Stimulated activated CD8-positive, alpha-beta memory T cell treated with anti-CD3 and anti-CD28 coated beads, Interleukin-7, amount 100 ng/mL, for 4 hours (primary cell): ENCODE results near the gene RAB20.
"Not testable (repeated sequence)": the region's sequence is repeated elsewhere in the genome, so short reads cannot be mapped to it uniquely, and the experiment has no call there.

Source experiments
- DNase-seq, 2 donors: peaks; one replicate each; pipeline ENCODE4 v3.0.0-alpha.2; 2020; ENCODE audit warnings: low read depth in 2 of 2

The RAB20 gene

DNA sequence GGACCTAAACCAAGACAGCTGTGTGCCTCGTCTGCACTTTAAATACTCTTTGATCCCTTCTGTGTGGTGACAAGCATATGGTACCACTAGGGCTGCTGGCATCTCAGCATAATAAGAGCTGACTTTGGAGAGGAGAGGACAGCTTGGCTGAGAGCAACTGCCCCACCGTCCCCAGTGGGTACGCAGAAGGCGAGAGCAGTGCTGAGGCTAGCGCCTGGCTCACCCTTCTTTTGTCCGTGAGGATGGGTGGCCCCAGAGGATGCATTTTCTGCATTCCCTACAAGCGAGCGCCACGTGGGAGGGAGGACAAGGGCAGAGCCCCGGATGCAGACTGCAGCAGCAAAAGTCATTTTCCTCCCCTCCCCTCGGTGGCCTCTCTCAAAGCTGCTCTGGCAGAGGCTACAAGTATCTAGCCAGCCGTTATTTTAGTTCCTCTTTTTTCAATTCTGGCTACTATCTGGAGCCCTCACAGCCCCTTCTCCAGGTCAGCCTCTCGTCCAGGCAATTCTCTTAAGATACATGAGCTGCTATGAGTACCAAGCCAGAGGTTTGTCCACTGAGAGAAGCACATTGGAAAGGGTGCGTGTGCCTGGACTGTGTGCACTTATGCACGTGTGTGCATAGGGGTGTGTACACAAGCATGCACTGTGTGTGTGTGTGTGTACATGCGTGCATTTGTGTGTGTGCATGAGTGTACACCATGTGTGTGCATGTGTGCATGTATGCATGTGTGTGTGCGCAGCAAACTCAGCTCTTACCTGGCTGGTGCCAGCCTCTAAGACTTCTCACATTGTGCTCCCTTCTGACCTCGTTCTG is 51.3 kb downstream of the RAB20 start:
- DNase-seq: no peak

DNA sequence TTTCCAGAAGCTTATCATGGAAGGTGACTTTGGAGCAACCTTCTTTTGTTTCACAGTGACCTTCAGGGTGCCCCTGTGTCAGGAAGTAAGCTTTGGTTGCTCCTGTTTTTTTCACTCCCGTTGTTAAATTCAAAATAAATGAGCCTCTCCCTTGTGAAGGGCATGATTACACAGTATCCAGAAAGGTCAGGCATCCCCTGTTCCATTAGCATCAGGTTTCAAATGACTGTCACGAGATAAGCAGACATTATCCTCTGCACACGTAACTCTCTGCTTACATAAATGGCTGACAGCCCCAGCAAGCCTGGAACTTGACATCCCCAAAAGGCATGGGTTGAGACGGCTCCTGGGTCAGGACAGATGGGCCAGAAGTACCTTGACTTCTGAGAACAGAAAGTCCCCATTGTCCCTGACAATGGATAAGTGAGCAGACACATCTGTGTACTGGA is 52.0 kb downstream of the RAB20 start:
- DNase-seq: no peak

DNA sequence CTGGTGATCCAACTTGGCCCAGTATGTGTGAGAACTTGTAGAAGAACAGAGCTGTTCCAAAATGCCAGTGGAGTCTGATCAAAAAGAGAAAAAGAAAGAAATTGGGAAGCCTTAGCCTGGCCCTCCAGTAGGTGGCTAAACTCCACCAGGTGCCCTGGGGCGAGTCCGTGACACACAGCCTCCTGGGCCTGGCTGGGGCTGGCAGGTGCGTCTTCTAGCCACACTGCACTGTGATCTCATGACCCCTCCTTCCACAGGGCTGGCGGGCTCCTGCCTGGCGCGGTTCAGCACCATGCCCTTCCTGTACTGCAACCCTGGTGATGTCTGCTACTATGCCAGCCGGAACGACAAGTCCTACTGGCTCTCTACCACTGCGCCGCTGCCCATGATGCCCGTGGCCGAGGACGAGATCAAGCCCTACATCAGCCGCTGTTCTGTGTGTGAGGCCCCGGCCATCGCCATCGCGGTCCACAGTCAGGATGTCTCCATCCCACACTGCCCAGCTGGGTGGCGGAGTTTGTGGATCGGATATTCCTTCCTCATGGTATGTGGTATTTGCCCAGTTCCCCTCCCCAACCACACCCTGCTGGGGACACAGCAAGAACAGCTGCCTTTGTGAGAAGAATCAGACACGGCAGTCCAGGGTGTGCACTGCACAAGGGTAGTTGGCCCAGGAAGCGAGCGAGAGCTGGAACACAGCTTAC is 53.7 kb downstream of the RAB20 start:
- DNase-seq: no peak

DNA sequence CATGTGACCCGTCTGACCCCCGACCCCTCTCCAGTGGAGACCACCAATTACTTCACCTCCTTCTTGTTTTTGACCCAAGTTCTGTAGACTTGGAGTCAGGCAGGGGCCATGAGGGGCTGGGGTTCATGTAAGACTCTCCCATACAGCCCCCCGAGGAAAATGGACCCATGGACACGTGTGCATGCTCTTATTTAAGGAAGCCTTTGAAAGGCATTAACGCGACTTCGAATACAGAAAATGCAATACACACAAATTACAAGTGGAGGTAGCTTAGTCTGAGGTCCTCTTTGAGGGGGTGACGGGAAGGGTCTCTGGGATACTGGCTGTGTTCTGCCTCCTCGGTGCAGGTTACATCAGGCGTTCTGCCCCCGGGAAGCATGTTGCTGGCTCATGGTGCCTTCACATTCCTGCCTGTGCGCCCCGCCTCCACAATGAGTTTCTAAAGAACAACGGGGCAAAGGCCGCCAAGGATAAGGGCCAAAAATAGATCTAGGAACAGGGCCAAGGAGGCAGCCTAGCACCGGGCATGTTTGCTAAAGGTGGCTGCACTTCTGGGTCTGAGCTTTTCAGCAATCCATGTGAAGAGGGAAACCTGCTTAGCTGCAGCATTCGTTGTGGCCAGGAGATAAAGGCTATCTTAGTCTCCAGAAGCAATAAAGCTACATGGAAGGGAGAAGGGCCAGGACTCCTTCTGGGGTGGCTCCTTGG is 54.5 kb downstream of the RAB20 start:
- no peak for DNase-seq

DNA sequence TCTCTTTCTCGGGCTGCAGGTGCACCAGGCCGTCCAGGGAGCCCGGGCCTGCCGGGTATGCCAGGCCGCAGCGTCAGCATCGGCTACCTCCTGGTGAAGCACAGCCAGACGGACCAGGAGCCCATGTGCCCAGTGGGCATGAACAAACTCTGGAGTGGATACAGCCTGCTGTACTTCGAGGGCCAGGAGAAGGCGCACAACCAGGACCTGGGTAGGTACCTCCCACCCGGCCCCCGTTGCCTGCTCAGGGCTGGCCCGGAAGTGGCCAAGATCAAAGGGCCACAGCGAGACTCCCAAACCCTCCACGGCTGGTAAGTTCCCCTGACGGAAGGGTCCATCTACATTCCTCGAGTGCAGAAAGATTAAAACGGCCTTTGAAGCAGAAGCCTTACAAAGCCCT is 55.1 kb downstream of the RAB20 start:
- DNase-seq: no peak

DNA sequence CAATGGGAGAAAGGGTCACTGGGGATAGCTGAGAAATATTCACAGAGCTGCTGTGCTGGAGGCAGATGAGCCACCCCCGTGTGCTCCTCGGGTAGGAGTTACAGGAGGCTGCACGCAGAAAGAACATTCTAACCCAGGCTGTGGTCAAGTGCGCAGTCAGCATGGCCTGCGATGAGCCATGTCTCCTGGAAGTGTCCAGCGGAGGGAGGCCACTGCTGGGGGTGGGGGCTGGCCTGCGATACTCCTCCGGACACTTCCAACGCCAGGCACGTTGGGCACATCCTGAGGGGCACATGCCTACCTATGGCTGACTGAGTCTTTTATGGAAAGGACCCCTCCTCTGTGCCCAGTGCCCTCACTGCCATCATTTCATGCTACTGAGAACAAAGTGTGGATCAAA is 55.9 kb downstream of the RAB20 start:
- no peak for DNase-seq

DNA sequence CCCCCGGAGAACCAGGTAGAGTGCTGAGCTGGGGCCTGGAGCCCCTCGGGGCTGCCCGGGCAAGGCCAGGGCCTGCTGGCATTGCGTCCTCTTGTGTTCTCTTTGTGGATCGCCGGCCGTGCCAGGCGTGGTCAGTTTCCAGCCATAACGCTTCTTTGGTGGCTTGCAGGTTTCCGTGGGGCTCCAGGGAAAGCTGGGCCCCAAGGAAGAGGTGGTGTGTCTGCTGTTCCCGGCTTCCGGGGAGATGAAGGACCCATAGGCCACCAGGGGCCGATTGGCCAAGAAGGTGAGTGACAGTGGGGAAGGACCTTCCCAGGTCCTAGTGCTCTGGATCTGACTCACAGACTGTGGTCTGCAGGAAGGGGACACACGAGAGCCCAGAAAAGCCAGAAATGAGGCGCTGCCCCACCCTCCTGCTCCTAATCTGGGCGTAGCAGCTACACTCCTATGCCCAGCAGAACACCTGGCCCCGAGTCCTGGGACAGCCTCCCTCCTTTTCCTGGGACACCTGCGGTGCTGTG is 57.5 kb downstream of the RAB20 start:
- no peak for DNase-seq

DNA sequence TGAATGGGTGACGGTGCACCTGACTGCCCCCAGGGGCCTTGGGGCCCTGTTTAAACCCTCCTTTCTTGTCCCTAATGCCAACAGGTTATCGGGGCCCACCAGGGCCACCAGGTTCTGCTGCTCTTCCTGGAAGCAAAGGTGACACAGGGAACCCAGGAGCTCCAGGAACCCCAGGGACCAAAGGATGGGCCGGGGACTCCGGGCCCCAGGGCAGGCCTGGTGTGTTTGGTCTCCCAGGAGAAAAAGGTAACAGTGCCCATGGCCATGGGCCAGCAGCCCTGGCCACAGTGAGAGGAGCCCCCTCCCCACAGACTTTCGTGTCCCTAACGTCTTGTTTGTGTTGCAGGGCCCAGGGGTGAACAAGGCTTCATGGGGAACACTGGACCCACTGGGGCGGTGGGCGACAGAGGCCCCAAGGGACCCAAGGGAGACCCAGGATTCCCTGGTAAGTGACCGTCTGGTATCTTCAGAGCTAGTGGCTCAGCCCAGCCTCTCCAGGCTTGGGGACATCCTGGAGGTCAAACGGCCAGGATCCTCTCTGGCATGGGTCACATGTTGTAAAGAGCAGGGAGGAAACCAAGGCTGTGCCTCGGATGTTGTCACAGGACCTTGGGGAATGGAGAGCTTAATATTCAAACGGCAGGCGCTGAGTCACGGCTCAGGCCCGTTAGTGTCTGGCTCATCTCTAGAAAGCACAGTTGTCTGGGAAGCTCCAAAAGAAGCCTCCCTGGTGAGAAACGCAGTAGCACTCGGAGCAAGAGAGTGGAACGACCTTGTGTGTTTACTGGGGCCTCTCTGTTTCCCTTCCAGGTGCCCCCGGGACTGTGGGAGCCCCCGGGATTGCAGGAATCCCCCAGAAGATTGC is 58.3 kb downstream of the RAB20 start:
- no peak for DNase-seq

DNA sequence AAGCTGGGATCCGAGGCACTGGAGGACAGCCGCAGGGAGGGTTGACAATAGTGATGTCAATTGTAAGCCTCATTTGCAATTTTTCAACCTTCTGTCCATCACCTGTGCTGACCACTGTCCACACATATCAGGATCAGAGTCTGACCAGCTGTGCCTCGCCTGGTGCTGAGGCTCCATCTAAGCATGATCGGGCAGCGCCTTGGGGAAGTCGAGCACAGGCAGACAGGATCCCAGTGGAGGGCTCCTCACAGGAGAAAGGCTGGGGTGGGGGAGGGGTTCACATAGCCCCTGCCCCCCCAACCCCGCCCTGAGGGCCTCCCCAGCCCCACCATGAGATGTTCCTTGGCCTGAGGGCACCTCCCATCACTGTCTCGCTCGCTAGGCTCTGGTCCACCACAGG is 60.3 kb downstream of the RAB20 start:
- DNase-seq: no peak

DNA sequence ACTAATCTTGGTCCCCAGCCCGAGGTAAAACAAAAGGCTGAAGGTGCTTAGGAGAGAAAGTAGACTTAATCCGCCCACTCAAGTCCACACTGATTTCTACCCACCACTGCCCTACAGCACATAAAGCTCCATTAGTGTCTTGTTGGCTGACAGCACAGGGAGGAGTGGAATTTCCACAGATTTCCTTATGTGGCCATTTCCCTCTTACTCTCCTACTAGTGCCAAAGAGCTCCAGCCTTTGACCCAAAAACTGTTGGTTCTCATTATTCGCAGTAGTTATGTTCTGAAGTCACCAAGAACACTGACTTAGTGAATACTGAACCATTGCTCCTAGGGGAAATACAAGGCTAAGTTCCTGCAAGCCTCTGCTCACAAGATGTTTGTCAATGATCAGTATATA is 61.2 kb downstream of the RAB20 start:
- DNase-seq: no peak

DNA sequence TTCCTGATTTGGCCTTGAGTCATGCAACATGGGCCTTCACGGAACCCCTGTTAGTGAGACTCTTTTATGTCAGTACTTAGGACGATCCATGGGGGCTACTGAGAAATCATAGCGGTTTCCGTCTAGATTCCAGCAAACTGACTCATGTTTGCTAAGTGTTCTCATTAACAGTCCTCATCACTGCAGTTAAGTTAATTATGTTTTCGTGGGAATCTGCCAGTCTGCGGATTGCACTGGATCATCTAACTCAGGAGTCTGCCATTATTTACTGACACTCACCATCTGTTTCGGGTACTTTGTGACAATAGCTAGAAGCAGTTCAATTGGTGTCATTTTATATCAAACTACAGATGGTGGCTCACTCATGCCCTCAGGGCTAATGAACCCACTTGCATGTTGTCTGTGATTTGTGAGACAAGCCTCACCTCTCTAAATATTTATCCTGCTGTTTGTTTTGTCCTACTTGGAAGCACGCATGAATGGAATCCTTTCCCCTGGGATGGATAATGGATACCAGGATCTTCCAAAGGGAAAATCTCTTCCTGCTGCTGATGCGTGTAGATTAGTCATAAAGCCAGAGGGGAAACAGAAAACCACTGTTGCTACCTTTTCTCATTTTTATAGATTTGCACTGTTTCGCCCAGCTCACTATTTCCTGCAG is 61.8 kb downstream of the RAB20 start:
- DNase-seq: no peak

DNA sequence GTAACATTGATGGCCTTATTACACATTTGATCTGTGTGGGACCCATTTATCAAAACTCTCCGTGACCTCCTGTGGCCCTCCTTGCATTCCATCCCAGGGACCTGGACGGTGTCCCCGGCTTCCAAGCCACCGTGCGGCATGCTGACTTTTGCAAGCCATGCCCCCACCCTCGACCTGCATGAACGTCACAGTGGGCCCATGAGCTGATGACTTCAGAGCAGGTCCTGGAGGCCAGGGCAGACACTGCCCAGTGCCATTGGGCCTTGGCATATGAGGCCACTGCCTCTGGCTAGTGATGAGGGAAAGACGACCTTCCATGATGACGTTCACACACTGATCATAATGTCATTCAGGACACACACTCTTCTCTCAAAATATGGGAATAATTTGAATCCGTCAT is 62.8 kb downstream of the RAB20 start:
- no peak for DNase-seq

DNA sequence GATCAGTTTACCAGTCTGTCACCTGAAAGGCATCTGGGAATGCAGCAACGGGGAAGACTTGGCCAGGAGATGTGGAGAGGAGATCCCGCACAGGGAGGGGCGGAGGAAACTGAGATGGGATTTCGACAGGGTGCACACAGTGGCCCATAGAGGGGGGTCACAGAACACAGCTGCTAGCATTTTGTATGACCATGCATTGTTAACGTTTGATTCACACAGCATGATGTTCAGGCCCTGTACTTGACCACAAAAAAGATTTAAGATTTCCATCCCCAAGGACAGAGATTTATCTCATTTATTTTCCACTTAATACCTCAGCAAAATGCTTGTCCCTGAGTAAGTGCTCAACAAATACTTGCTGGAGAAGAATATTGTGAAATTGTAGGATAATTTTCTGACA is 63.2 kb downstream of the RAB20 start:
- no peak for DNase-seq

DNA sequence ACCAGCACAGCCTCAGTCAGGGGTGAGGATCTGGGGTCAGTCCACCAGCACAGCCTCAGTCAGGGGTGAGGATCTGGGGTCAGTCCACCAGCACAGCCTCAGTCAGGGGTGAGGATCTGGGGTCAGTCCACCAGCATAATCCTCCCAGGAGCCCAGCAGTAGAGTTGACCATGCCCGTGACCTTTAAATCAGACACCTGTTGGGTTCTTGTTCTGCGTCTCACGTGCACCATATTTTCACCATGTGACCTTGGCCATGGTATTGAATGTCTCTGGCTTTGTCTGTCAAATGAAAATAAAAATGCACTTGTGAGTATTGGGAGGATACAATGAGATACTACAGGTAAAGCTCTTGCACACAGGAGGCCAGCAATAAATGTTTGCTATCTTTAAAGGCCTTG is 63.6 kb downstream of the RAB20 start:
- not testable (repeated sequence) for DNase-seq

DNA sequence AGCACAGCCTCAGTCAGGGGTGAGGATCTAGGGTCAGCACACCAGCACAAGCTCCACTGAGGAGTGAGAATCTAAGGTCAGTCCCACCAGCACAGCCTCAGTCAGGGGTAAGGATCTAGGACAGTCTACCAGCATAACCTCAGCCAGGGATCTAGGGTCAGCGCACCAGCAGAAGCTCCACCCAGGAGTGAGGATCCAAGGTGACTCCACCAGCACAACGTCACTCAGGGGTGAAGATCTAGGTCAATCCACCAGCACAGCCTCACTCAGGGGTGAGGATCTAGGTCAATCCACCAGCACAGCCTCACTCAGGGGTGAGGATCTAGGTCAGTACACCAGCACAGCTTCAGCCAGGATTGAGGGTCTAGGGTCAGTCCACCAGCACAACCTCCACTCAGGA is 64.5 kb downstream of the RAB20 start:
- no peak for DNase-seq

DNA sequence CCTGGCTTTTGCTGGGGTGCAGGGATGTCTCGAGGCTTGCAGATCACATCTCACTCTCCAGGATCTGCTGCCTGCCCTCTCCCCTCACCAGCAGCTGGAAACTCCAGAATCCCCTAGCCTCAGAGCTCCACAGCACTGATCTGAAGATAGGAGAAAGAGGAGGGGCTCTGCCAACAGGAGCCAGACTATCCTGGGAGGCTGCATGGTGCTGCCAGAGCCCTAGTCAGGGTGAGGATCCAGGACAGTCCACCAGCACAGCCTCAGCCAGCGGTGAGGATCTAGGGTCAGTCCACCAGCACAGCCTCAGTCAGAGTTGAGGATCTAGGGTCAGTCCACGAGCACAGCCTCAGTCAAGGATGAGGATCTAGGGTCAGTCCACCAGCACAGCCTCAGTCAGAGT is 65.2 kb downstream of the RAB20 start:
- DNase-seq: no peak

DNA sequence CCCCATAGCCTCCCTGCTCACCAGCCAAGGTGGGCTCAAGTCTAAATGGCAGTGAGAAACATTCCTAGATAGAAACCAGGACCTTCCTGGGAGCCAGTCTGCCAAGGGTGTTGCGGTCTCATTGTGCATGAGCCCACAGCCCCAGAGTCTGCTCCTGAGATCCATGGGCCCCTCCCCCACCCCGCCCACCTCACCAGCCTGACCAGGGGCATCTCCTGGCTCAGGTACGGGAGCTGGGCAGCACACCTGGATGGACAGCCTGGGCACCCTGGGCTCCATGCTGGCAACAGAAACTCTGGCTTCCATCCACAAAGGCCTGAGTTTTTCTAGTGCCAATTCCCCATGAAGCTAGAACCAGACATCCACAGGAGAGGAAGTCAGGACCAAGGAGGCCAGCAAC is 65.6 kb downstream of the RAB20 start:
- DNase-seq: no peak

DNA sequence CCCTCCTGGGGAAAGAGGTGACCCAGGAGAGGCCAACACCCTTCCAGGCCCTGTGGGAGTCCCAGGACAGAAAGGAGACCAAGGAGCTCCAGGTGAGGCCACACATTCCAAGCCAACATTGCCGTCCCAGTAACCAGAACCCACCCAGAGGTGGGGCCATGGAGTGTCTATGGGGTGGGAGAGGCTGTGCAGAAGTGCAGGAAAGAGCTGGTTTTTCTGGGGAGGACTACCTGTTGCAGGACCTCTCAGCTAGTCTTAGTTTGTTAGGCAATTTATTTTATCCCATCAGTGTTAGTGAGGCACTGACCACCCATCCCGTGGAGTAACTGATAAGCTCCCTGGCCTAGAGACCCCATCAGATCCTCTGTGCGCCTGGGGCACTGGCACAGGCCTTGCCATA is 66.1 kb downstream of the RAB20 start:
- DNase-seq: no peak

DNA sequence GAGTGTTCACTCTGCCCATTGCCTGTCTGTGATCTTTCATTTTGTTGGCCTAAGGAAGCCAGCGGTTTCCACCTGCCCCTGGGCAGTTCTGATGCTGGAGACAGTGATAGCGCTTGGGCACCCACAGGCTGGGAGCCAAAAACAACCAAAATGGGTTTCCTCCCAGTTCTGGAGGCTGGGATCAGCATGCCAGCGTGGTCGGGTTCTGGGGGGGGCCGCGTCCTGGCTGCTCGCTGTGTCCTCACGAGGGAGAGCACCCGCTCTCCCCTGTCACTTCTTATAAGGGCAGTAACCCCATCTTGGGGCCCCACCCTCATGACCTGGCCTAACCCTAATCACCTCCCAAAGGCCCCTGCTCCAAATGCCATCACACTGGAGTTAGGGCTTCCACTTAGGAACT is 67.9 kb downstream of the RAB20 start:
- DNase-seq: no peak

DNA sequence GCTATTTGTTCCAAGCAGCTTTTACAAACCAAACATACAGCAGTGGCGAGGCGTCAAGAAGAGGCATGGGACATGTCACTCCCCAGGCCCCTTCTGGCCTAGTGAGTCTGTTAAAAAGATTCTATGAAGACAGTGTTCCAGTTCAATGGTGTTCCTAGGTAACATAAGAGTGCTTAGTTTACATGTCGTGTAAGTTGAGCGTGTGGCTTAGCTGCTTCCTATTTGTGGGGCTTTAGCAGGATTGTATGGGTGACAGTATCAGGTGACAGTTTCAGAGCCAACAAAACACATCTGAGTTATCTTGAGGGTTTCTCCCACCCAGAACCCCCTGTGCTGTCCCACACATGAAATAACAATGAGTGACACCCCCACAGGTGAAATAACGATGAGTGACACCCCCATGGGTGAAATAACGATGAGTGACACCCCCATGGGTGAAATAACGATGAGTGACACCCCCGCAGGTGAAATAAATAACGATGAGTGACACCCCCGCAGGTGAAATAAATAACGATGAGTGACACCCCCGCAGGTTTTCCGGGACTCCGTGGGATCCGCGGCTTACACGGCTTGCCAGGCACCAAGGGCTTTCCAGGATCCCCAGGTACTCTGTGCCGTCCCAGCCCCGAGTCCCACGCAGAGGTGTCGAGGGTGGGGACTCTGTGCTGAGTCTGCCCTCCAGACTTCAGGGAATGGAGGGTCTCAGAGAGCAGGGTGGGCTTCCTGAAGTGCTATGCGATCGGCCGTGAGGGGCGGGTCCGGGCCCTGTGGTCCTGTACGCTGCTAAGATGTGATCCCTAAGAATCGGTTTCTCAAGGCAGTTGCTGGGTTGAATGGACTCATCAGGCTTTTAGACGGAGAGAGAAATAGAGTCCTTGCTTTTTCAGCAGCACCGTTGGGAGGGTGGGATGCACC is 68.6 kb downstream of the RAB20 start:
- DNase-seq: no peak
